IMR-90 (cell line): ENCODE results near the gene EMID1. TPM values are rescaled to one million over a fixed set of nuclear protein-coding genes. Genes with fewer than 3 reads are reported as not detected.

Source experiments
- ATAC-seq: fragments of 200-7000 bp; cut with Tn5 transposase; 2 replicates; pipeline ENCODE4 v1.9.1; 2020; ENCODE audit warnings: low read depth, mild to moderate bottlenecking, moderate library complexity
- BruUV-seq: library from RNA; stranded (reverse); fragments of 400-500 nt; replicated peaks from 2 replicates; lab custom pipeline; 2021; lab: Mats Ljungman, UMichigan
- CTCF ChIA-PET: fragments of 300-600 bp; formaldehyde crosslinking; extraction: SDS; loops from one replicate; lab custom pipeline; 2021; ENCODE audit warnings: antibody characterized with exemption; lab: Yijun Ruan, JAX
- POLR2A ChIA-PET: fragments of 300-600 bp; sonication (Branson Sonifier 250); formaldehyde crosslinking; loops from one replicate; lab custom pipeline; 2022; ENCODE audit warnings: antibody characterized with exemption; ENCODE audit not compliant: unreplicated experiment; lab: Charles Lee
- DNase-seq: peaks from one replicate; pipeline ENCODE4 v3.0.0; 2013
- H2AFZ ChIP-seq: replicated peaks from 2 replicates; pipeline ENCODE3; 2013; ENCODE audit warnings: low read length, mild to moderate bottlenecking; ENCODE audit not compliant: poor library complexity
- H2AK5ac ChIP-seq: 2 replicates; pipeline ENCODE4 v1.6.1; 2013; ENCODE audit warnings: low read depth, low read length, inconsistent platforms
- H2AK9ac ChIP-seq: replicated peaks from 2 replicates; pipeline ENCODE3; 2013; ENCODE audit warnings: mild to moderate bottlenecking, low read depth, low read length, moderate library complexity; ENCODE audit not compliant: poor library complexity
- H2BK120ac ChIP-seq: 2 replicates; pipeline ENCODE4 v1.6.1; 2013; ENCODE audit warnings: low read depth, low read length, inconsistent platforms
- H2BK15ac ChIP-seq: 3 replicates; pipeline ENCODE4 v1.6.1; 2013; ENCODE audit warnings: low read depth, low read length, inconsistent platforms
- H2BK20ac ChIP-seq: 2 replicates; pipeline ENCODE4 v1.6.1; 2013; ENCODE audit warnings: low read depth, mild to moderate bottlenecking, inconsistent platforms, low read length, moderate library complexity
- H2BK5ac ChIP-seq: 2 replicates; pipeline ENCODE4 v1.6.1; 2013; ENCODE audit warnings: mild to moderate bottlenecking, low read depth, low read length, inconsistent platforms; ENCODE audit not compliant: poor library complexity, severe bottlenecking
- H3K14ac ChIP-seq: replicated peaks from 2 replicates; pipeline ENCODE4 v1.6.1; 2013; ENCODE audit warnings: low read depth, low read length, inconsistent platforms
- H3K18ac ChIP-seq: 2 replicates; pipeline ENCODE4 v1.6.1; 2013; ENCODE audit warnings: low read depth, low read length, control low read depth
- H3K23ac ChIP-seq: 2 replicates; pipeline ENCODE4 v1.6.1; 2013; ENCODE audit warnings: low read depth, low read length, inconsistent platforms
- H3K27ac ChIP-seq: 2 replicates; pipeline ENCODE4 v1.5.1; 2013; ENCODE audit warnings: mild to moderate bottlenecking, control low read depth, low read length; ENCODE audit not compliant: insufficient read depth
- H3K27me3 ChIP-seq: 2 replicates; pipeline ENCODE4 v1.6.1; 2013; ENCODE audit warnings: low read length; ENCODE audit not compliant: control insufficient read depth, insufficient read depth
- H3K36me3 ChIP-seq: 2 replicates; pipeline ENCODE4 v1.6.1; 2013; ENCODE audit warnings: low read length, mixed read lengths; ENCODE audit not compliant: control insufficient read depth, insufficient read depth
- H3K4ac ChIP-seq: 2 replicates; pipeline ENCODE4 v1.6.1; 2013; ENCODE audit warnings: low read depth, low read length, inconsistent platforms
- H3K4me1 ChIP-seq: 2 replicates; pipeline ENCODE4 v1.6.1; 2013; ENCODE audit warnings: low read length, mixed read lengths; ENCODE audit not compliant: control insufficient read depth, insufficient read depth
- H3K4me2 ChIP-seq: 2 replicates; pipeline ENCODE4 v1.6.1; 2013; ENCODE audit warnings: low read depth, mild to moderate bottlenecking, control low read depth, low read length, moderate library complexity
- H3K4me3 ChIP-seq: 2 replicates; pipeline ENCODE4 v1.5.1; 2013; ENCODE audit warnings: low read depth, mild to moderate bottlenecking, control low read depth, low read length, moderate library complexity; ENCODE audit not compliant: insufficient read depth
- H3K56ac ChIP-seq: 2 replicates; pipeline ENCODE4 v1.6.1; 2013; ENCODE audit warnings: low read length, inconsistent platforms; ENCODE audit not compliant: insufficient read depth; ENCODE audit errors: extremely low read depth
- H3K79me1 ChIP-seq, 2 experiments: 2 replicates each; pipeline ENCODE4 v1.6.1; 2013; ENCODE audit warnings: low read length in 2 of 2, inconsistent platforms in 1 of 2, low read depth in 1 of 2
- H3K9ac ChIP-seq: 2 replicates; pipeline ENCODE4 v1.6.1; 2013; ENCODE audit warnings: low read depth, low read length, control low read depth
- H3K9me1 ChIP-seq: 2 replicates; pipeline ENCODE4 v1.6.1; 2013; ENCODE audit warnings: low read length, inconsistent platforms; ENCODE audit not compliant: insufficient read depth
- H3K9me3 ChIP-seq: 2 replicates; pipeline ENCODE4 v1.6.1; 2013; ENCODE audit warnings: low read length; ENCODE audit not compliant: control insufficient read depth, insufficient read depth
- H4K20me1 ChIP-seq: 2 replicates; pipeline ENCODE4 v1.6.1; 2013; ENCODE audit warnings: low read length, inconsistent platforms; ENCODE audit not compliant: insufficient read depth
- H4K5ac ChIP-seq: 2 replicates; pipeline ENCODE4 v1.6.1; 2013; ENCODE audit warnings: mild to moderate bottlenecking, low read depth, low read length, control low read depth
- H4K8ac ChIP-seq, 2 experiments: 2 replicates each; pipeline ENCODE4 v1.6.1; 2013; ENCODE audit warnings: low read depth in 2 of 2, low read length in 2 of 2, control low read depth in 1 of 2, inconsistent platforms in 1 of 2
- H4K91ac ChIP-seq: 2 replicates; pipeline ENCODE4 v1.6.1; 2013; ENCODE audit warnings: low read depth, low read length, inconsistent platforms; ENCODE audit not compliant: insufficient read depth
- WGBS, 2 experiments: methylation state at CpG; one replicate each; pipeline versions ENCODE4 v1.1.5 to v1.1.7; 2013; ENCODE audit warnings: missing lambda C conversion rate in 2 of 2; ENCODE audit not compliant: insufficient read length in 1 of 2; ENCODE audit errors: extremely low coverage in 2 of 2; 5-methylcytosine and 5-hydroxymethylcytosine counted together
- dilution Hi-C: fragments of 300-500 bp; cut with HindIII; formaldehyde crosslinking; loops from one replicate; pipeline ENCODE4 v1.14.3; 2018; ENCODE audit warnings: low sequenced_read_pairs; ENCODE audit not compliant: unreplicated experiment
- in situ Hi-C: fragments of 300-500 bp; cut with MboI; formaldehyde crosslinking; loops from 3 replicates; pipeline ENCODE4 v1.14.3; 2019; ENCODE audit warnings: low sequenced_read_pairs, inconsistent platforms, mixed read lengths
- intact Hi-C: fragments of 100-400 bp; cut with micrococcal nuclease; formaldehyde crosslinking; loops from 2 replicates; pipeline ENCODE4 v1.10.0; 2022
- polyA plus RNA-seq, 3 experiments: library from polyadenylated mRNA; depleted of rRNA; stranded (reverse); fragments of >200 nt; gene quantifications; 2 replicates each; pipeline ENCODE4 v1.2.3, GENCODE V29; 2012; ENCODE audit warnings: low replicate concordance in 1 of 3
- total RNA-seq: library from RNA; depleted of rRNA; stranded (reverse); fragments of >200 nt; gene quantifications from 2 replicates; pipeline ENCODE4 v1.2.3, GENCODE V29; 2012
- TF ChIP-seq, protein P1 (sequence below): fragments of 150-350 bp; IDR thresholded peaks from 2 replicates; pipeline ENCODE4 v1.6.1; 2017; ENCODE audit warnings: mild to moderate bottlenecking, antibody characterized with exemption, low read length, low read depth

EMID1 gene
- total and polyA plus RNA-seq, 2 of the 4 experiments (the other 2 are of a cell fraction): 0.54 to 1.3 TPM

- Histone ChIP-seq H3K36me3 (no peaks in the 10 kb centered on the region), H4K8ac (no peak overlapping the region), H3K79me1 (no peaks in the 10 kb centered on the region), H3K4me3 (no peak overlapping the region), H3K4me2 (no peak overlapping the region), H2BK120ac (no peak overlapping the region), H4K91ac (no peak overlapping the region), H2AK5ac (no peak overlapping the region), H3K56ac (no peak overlapping the region), H2AFZ (no peak overlapping the region), H3K18ac (no peak overlapping the region), H3K4ac (no peak overlapping the region), H4K5ac (no peak overlapping the region), H3K9me3 (no peaks in the 10 kb centered on the region), H3K14ac (no peak overlapping the region), H3K27ac (no peak overlapping the region), H3K4me1 (no peaks in the 10 kb centered on the region), H3K9ac (no peak overlapping the region), H2BK5ac (no peak overlapping the region), H3K9me1 (peaks cover 2% of the 10 kb centered on the region; the same call in 1 of the 2 replicates), H2BK20ac (no peak overlapping the region), H3K23ac (no peak overlapping the region), H2AK9ac (no peak overlapping the region), H4K20me1 (no peaks in the 10 kb centered on the region), H3K27me3 (peaks cover 18% of the 10 kb centered on the region), H2BK15ac (no peak overlapping the region)
- TF ChIP-seq, protein P1, sequence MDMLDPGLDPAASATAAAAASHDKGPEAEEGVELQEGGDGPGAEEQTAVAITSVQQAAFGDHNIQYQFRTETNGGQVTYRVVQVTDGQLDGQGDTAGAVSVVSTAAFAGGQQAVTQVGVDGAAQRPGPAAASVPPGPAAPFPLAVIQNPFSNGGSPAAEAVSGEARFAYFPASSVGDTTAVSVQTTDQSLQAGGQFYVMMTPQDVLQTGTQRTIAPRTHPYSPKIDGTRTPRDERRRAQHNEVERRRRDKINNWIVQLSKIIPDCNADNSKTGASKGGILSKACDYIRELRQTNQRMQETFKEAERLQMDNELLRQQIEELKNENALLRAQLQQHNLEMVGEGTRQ: no peak
- BruUV-seq: no TSS peak
- intact Hi-C loops: no loop called here
- WGBS, 2 experiments: 86% methylated on average over 5 of the region's 22 CpGs; no CpG with 5 or more reads in 1 of the 2 experiments
- POLR2A ChIA-PET: no interaction called here
- no peak for DNase-seq
- ATAC-seq: no peak
- in situ Hi-C loops: no loop called here
- dilution Hi-C loops: no loop called here
- CTCF ChIA-PET: no interaction called here
Measured at GRCh38 chr22:29167032-29167911, 38.4 kb upstream of the EMID1 start.
